Ovary (tissue), 3 donors: Measurements from ENCODE around the gene RNF212.

Experiments used
- EP300 ChIP-seq: sonication (generic); formaldehyde crosslinking; IDR thresholded peaks from one replicate; pipeline ENCODE4 v1.6.1; 2017; ENCODE audit warnings: antibody characterized with exemption
- POLR2A ChIP-seq: fragments of 450-650 bp; IDR thresholded peaks from one replicate; pipeline ENCODE4 v1.6.1; 2017; ENCODE audit warnings: antibody characterized with exemption, mild to moderate bottlenecking, moderate library complexity
- TF ChIP-seq, protein P1 (sequence below), 3 donors: fragments of 450-650 bp in 2 of 3; fragments of 200-600 bp in 1 of 3; IDR thresholded peaks; one replicate each; pipeline versions ENCODE4 v1.5.1 to v1.8.0; 2016 to 2022; ENCODE audit warnings: antibody characterized with exemption in 3 of 3, mild to moderate bottlenecking in 1 of 3
- donor health status: DM: no; HTN: no; CAD: no.

DNA sequence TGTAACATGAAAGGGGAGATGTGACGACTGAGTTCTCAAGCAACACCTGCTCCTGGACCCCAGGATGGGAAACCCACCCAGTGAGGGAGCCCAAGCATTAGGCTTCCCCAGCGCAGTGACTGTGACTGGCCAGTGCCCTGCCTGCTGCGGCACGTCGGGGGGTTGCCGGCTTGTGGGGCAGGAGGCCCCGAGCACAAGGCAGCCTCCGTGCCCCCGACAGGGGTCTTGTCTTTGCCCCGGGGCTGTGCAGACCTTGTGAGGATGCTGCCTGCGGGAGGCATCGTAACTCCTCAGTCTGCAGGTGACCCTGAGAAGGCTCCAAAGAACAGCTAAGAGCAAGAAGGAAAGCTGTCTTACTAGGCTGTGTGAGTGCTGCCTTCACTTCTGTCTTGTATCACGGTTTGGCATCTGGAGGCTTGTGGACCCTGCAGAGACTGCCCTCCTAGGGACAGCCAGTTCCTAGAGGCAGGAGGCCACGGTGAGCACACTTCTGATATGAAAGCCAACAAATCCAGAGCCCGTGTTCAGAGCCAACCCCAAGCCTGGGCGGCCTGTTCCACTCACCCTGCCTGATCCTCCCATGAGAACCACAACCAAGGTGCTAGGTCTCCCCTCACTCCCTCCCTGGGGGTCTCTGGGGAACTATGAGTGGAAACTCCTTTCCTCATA is 54.2 kb downstream of the RNF212 start:
- TF ChIP-seq, protein P1, sequence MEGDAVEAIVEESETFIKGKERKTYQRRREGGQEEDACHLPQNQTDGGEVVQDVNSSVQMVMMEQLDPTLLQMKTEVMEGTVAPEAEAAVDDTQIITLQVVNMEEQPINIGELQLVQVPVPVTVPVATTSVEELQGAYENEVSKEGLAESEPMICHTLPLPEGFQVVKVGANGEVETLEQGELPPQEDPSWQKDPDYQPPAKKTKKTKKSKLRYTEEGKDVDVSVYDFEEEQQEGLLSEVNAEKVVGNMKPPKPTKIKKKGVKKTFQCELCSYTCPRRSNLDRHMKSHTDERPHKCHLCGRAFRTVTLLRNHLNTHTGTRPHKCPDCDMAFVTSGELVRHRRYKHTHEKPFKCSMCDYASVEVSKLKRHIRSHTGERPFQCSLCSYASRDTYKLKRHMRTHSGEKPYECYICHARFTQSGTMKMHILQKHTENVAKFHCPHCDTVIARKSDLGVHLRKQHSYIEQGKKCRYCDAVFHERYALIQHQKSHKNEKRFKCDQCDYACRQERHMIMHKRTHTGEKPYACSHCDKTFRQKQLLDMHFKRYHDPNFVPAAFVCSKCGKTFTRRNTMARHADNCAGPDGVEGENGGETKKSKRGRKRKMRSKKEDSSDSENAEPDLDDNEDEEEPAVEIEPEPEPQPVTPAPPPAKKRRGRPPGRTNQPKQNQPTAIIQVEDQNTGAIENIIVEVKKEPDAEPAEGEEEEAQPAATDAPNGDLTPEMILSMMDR (IDR thresholded peaks at IDR 0.05), result no peak
- TF ChIP-seq EP300, result no peak
- TF ChIP-seq POLR2A, result no peak
